Stimulated activated CD8-positive, alpha-beta memory T cell treated with anti-CD3 and anti-CD28 coated beads, Interleukin-2, amount 100 ng/mL, for 48 hours (primary cell): ENCODE results near the gene ATR.
"Not testable (repeated sequence)": the region's sequence is repeated elsewhere in the genome, so short reads cannot be mapped to it uniquely, and the experiment has no call there.

Experiments used
- DNase-seq, 2 donors: peaks; one replicate each; pipeline ENCODE4 v3.0.0-alpha.2; 2020; ENCODE audit warnings: low read depth in 2 of 2

ATR gene

GRCh38 chr3:142447852-142448823, 130.4 kb downstream of the ATR start, which contains the start of gene XRN1:
Gene XRN1, minus strand, starts transcription at chr3:142448037. Its CDS starts 93 bp downstream, at chr3:142447944.
- peak; percentile 93 to 94 for DNase-seq

- peak; percentile 20 to 30 for DNase-seq
Observed at GRCh38 chr3:142447301-142447851, 131.2 kb downstream of the ATR start.

GRCh38 chr3:142445816-142446254, 132.7 kb downstream of the ATR start:
- no peak for DNase-seq

GRCh38 chr3:142444343-142444742, 134.2 kb downstream of the ATR start:
- no peak for DNase-seq

- DNase-seq = not testable (repeated sequence)
Observed at GRCh38 chr3:142443060-142443459, 135.5 kb downstream of the ATR start.

- DNase-seq = not testable (repeated sequence)
Observed at GRCh38 chr3:142439499-142440220, 138.9 kb downstream of the ATR start.

GRCh38 chr3:142438096-142438495, 140.4 kb downstream of the ATR start:
- DNase-seq = not testable (repeated sequence)

- DNase-seq = no peak
Observed at GRCh38 chr3:142436951-142437585, 141.5 kb downstream of the ATR start.

- DNase-seq = no peak
Observed at GRCh38 chr3:142434503-142434902, 144.0 kb downstream of the ATR start.

GRCh38 chr3:142433110-142433509, 145.4 kb downstream of the ATR start:
- no peak for DNase-seq

GRCh38 chr3:142429582-142429981, 149.0 kb downstream of the ATR start:
- DNase-seq = no peak

- no peak for DNase-seq
Observed at GRCh38 chr3:142424754-142425153, 153.8 kb downstream of the ATR start.

- no peak for DNase-seq
Observed at GRCh38 chr3:142418926-142419592, 159.5 kb downstream of the ATR start.

GRCh38 chr3:142417302-142417701, 161.2 kb downstream of the ATR start:
- DNase-seq = no peak

- DNase-seq = not testable (repeated sequence)
Observed at GRCh38 chr3:142400537-142400936, 178.0 kb downstream of the ATR start.
